ENCODE measurements around the gene ASB1.

The ASB1 gene

DNA sequence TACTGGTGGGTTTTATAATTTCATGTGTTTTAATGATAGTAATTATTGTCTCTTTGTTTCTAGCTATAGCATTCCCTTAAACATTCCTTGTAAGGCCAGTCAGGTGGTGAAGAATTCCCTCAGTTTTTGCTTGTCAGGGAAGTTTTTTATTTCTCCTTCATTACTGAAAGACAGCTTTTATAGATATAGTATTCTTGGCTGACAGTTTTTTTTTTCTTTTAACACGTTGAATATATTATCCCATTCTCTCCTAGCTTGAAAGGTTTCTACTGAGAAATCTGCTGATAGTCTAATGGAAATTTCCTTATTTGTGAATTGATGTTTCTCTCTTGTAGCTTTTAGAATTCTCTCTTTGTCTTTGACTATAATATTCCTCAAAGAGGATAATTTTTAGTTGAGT is 46.8 kb downstream of the ASB1 start:
- DNase-seq, result no peak

GRCh38 chr2:238475034-238475433 is 48.3 kb downstream of the ASB1 start:
- no peak for DNase-seq

DNA sequence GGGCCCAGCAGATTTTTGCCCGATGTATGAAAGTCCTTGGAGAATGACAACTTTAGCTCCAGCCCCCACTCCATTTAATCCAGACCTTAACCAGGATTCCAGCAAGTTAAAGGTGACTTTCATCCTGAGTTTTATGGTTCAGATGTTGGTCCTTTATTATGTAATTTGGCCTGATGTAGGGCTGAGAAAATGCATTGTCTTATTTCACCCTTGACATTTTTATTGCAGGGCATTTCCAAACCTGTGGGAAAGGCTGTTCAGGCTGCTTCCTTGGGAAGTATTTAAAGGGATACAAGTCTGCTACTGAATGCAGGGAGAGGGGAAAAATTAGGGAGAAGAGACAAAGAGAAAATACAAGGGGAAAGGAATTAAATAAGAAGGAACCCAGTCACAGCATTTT is 48.8 kb downstream of the ASB1 start:
- DNase-seq, result no peak

DNA sequence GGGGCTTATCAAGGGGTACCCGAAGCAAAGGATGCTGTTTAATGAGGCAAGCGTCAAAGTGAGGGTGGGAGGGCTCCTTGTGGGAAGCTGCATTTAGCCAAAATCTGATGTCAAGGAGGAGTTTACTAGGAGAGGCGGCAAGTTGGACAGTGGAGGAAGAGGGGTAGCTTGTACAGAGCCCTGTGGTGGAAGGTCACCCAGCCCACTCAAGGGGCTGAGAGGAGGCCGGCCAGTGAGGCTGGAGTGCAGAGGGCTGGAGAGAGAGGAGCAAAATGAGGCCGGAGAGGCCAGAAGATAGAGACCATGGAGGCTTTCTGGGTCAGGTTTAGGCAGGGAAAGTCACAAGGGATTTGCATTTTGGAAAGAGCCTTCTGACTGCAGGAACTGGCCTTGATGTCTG is 49.5 kb downstream of the ASB1 start:
- no peak for DNase-seq

- no peak for DNase-seq
These were observed 51.5 kb downstream of the ASB1 start for GRCh38 chr2:238478216-238478615.

DNA sequence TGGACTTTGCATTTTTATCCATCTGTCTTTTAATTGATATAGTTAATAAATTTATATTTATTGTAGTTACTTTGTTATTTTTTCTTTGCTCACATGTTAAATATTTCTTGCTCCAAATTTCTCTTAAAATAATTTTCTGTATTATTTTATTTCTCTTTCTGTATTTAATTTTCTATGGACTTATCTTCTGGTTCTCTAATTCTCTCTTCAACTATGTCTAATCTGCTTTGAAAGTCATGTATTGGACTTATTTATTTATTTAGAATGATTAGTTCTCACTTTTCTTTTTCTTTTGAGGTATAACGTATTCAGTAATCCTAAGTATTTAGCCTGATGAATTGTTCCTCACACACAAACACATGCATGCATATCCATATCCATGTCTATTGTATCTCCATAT is 53.1 kb downstream of the ASB1 start:
- DNase-seq, result no peak

DNA sequence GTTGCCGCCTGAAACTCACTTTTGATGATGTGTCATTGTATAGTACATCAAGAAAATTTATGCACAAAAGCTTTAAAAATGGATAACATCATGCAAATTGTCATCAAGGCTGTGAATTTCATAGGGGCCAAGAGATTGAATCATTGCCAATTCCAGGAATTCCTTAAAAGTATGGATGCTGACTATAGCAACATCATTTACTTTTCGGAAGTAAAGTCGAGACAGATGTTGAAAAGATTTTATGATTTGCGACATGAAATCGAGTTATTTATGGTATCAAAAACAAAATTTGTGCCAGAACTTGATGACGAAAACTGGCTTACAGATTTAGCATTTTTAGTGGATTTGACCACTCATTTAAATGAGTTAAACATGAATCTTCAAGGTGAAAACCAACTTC is 56.3 kb downstream of the ASB1 start:
- no peak for DNase-seq

- DNase-seq, result no peak
These were observed 56.9 kb downstream of the ASB1 start for GRCh38 chr2:238483656-238484055.

- no peak for DNase-seq
These were observed 58.1 kb downstream of the ASB1 start for GRCh38 chr2:238484522-238485452.

DNA sequence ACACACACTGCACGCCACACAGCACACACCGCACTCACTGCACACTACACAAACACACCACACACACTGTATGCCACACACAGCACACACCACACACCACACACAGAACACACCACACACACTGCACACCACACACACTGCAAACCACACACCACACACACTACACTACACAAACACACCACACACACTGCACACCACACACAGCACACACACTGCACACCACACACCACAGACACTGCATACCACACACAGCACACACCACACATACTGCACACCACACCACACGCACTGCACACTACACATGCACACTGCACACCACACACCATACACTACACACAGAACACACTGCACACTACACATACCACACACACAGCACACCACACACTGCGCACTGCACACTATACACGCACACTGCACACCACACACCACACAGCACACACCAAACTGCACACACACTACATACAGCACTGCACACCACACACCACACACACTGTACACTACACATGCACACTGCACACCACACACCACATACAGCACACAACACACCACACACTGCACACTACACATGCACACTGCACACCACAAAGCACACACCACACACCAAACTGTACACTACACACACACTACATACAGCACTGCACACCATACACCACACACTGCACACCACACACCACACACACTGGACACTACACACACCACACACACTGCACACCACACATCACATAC is 59.6 kb downstream of the ASB1 start:
- no peak for DNase-seq

DNA sequence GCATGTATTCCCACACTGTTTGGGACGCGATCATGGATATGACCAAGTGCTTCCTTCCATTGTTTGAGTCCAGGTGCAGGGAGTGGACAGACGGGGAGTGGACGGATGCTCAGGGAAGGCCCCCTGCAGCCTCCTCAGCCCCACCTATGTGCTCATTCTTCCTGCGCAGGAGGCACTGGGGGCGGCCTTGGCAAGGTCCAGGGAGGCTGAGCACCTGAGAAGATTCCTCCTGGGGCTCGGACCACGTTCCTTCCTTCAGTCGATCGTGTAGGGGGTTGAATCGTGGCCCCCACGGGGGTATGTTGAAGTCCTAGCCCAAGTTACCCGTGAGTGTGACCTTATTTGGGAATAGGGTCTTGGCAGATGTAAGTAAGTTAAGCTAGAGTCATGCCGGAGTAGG is 60.4 kb downstream of the ASB1 start:
- DNase-seq, result no peak

- DNase-seq, result no peak
These were observed 61.1 kb downstream of the ASB1 start for GRCh38 chr2:238487652-238488346.

DNA sequence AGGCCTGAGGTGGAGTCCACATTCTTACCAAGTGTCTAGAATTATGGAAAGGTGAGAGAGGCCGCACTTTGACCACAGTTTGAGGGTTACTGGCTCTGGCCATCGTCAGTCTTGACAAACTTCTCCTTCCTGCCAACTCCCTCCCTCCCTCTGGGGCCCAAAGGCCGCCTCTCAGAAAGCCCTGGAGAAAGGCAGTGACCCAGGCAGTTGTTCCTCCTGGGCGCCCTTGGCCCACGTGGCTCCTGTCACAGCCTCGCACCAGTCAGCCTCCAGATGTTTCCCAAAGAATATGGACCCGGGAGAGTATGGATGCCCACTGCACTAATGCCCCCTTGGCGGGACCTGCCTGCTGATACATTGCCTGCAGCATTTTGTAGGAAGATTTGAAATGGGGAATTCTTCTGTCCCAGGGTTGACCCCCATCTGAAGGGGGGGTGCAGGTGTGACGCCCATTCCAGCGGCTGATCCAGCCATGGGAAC is 61.7 kb downstream of the ASB1 start:
- DNase-seq, result no peak

- DNase-seq, result no peak
These were observed 62.7 kb downstream of the ASB1 start for GRCh38 chr2:238489431-238489830.

GRCh38 chr2:238489896-238490295 is 63.2 kb downstream of the ASB1 start:
- DNase-seq, result no peak

- no peak for DNase-seq
These were observed 66.1 kb downstream of the ASB1 start for GRCh38 chr2:238492840-238493239.

- no peak for DNase-seq
These were observed 66.7 kb downstream of the ASB1 start for GRCh38 chr2:238493411-238493810.

DNA sequence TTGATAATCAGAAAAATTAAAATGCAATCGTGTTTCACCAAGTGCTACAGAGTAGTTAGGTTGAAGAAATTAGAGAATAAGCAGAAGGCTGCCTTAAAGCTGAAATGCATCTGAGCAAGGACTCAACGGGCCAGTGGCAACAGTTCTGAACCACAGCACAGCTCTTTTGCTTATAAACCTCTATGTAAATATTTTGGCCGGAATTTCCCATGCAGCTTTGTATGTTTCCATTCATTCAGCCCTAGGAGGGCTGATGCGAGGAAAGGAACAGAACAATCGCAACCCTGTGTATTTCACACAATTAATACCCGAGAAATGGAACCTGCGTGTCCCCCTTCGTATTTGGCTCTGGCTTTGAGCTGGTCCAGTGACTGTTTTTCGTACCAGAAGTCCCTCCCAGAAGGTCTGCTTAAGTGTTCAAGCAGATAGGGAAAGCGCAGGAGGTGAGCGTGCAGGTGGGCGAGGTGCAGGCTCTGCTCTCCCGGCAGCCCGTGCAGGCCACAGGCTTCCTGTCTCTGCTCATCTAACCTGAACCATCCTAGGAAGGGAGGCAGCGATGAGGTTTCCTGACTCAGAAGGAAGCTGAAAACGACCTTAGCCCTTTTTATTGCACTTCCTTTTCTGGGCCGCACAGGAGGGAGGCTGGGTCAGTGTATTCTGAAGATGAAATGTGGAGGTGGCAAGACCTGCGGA is 67.3 kb downstream of the ASB1 start:
- no peak for DNase-seq

GRCh38 chr2:238494573-238494961 is 67.8 kb downstream of the ASB1 start:
- no peak for DNase-seq

- DNase-seq, result no peak
These were observed 68.7 kb downstream of the ASB1 start for GRCh38 chr2:238495422-238495821.

GRCh38 chr2:238496756-238497609 is 70.3 kb downstream of the ASB1 start:
- no peak for DNase-seq

DNA sequence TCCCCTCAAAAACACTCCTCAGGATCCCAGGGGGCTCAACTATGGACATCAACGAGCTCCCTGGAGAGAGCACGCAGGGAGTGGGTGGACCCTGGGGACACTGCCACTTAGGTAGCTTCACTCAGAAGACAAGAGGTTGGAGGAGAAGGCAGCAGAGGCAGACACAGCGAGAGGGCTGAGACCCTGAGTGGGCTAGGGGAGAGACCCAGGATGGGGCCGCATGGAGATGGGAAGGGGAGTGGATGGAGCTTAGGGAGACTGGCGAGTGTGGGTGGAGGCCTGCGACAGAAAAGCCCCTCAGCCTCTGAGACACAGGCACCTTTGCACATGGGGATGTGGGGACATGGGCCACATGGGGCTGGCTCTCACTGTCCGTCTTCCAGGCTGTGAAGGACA is 70.9 kb downstream of the ASB1 start:
- no peak for DNase-seq

Measured in NCI-H82 (cell line).